Measurements from ENCODE around the gene GNB5.
"Not testable (repeated sequence)": the region's sequence is repeated elsewhere in the genome, so short reads cannot be mapped to it uniquely, and the experiment has no call there.

GNB5 gene

GRCh38 chr15:52171807-52172206 is 19.4 kb downstream of the GNB5 start:
- peak; percentile 59; the same call in 2 of the 3 replicates for ATAC-seq
- TF ChIP-seq ZFP3 (CRISPR knock-in tag; IDR thresholded peaks at IDR 0.05) (no peak), OSR1 (CRISPR knock-in tag; IDR thresholded peaks at IDR 0.05) (no peak), ZC3H10 (CRISPR knock-in tag; IDR thresholded peaks at IDR 0.05) (no peak), CREB5 (CRISPR knock-in tag; IDR thresholded peaks at IDR 0.05; ENCODE audit: low read depth) (no peak), ZNF70 (CRISPR knock-in tag; IDR thresholded peaks at IDR 0.05) (no peak), ISL1 (CRISPR knock-in tag; IDR thresholded peaks at IDR 0.05) (no peak), PATZ1 (CRISPR knock-in tag; IDR thresholded peaks at IDR 0.05; ENCODE audit: borderline replicate concordance) (no peak), ZFP30 (CRISPR knock-in tag; IDR thresholded peaks at IDR 0.05) (no peak), BACH2 (CRISPR knock-in tag; IDR thresholded peaks at IDR 0.05; ENCODE audit: borderline replicate concordance) (no peak), TSHZ2 (CRISPR knock-in tag; IDR thresholded peaks at IDR 0.05) (no peak), ESRRG (CRISPR knock-in tag; IDR thresholded peaks at IDR 0.05) (no peak)

- peak; percentile 76 for ATAC-seq
- TF ChIP-seq ZNF565 (CRISPR knock-in tag; conservative IDR thresholded peaks at IDR 0.05; ENCODE audit: low read depth) (no peak), OSR1 (CRISPR knock-in tag; IDR thresholded peaks at IDR 0.05) (no peak), TOX (CRISPR knock-in tag; IDR thresholded peaks at IDR 0.05; ENCODE audit: borderline replicate concordance) (no peak), ZNF70 (CRISPR knock-in tag; IDR thresholded peaks at IDR 0.05) (no peak), PATZ1 (CRISPR knock-in tag; IDR thresholded peaks at IDR 0.05; ENCODE audit: borderline replicate concordance) (no peak), GLIS3 (CRISPR knock-in tag; IDR thresholded peaks at IDR 0.05) (no peak), TCF4 (CRISPR knock-in tag; IDR thresholded peaks at IDR 0.05; ENCODE audit: borderline replicate concordance) (no peak), CSDC2 (CRISPR knock-in tag; IDR thresholded peaks at IDR 0.05) (no peak), TSHZ2 (CRISPR knock-in tag; IDR thresholded peaks at IDR 0.05) (no peak), ARNTL (CRISPR knock-in tag; IDR thresholded peaks at IDR 0.05; ENCODE audit: borderline replicate concordance, low read depth) (no peak), ZFP3 (CRISPR knock-in tag; IDR thresholded peaks at IDR 0.05) (no peak), ZFP30 (CRISPR knock-in tag; IDR thresholded peaks at IDR 0.05) (no peak), ZNF8 (CRISPR knock-in tag; IDR thresholded peaks at IDR 0.05) (no peak), POU6F1 (CRISPR knock-in tag; IDR thresholded peaks at IDR 0.05; ENCODE audit: borderline replicate concordance, low read depth) (no peak), SNAI2 (CRISPR knock-in tag; IDR thresholded peaks at IDR 0.05) (no peak), BACH2 (CRISPR knock-in tag; IDR thresholded peaks at IDR 0.05; ENCODE audit: borderline replicate concordance) (no peak), PPARA (CRISPR knock-in tag; IDR thresholded peaks at IDR 0.05; ENCODE audit: borderline replicate concordance) (no peak), CSRNP3 (CRISPR knock-in tag; IDR thresholded peaks at IDR 0.05) (no peak), ZC3H10 (CRISPR knock-in tag; IDR thresholded peaks at IDR 0.05) (no peak)
Measured at GRCh38 chr15:52171386-52171785, 19.8 kb downstream of the GNB5 start.

GRCh38 chr15:52170199-52170598 is 21.0 kb downstream of the GNB5 start:
- not testable (repeated sequence) for ATAC-seq

- ATAC-seq: not testable (repeated sequence)
Measured at GRCh38 chr15:52165494-52166131, 25.6 kb downstream of the GNB5 start.

All from SK-N-SH treated with all-trans-retinoic acid at 6 μM for 48 hours (cell line).